A673 (cell line): ENCODE results near the gene BEGAIN.

Experiments used
- EZH2 ChIP-seq: fragments of 200-600 bp; sonication (generic); IDR thresholded peaks from 2 replicates; pipeline ENCODE4 v1.6.1; 2017; ENCODE audit warnings: borderline replicate concordance, low read depth, mild to moderate bottlenecking, mixed read lengths, antibody characterized with exemption, low read length; ENCODE audit not compliant: poor library complexity, severe bottlenecking
- TF ChIP-seq, protein P1 (sequence below): fragments of 300-800, 200-600 bp; sonication (generic); conservative IDR thresholded peaks from 2 replicates; pipeline ENCODE4 v1.5.1; 2017; ENCODE audit warnings: low read depth, mild to moderate bottlenecking, antibody characterized with exemption, low read length, moderate library complexity, mixed read lengths

DNA sequence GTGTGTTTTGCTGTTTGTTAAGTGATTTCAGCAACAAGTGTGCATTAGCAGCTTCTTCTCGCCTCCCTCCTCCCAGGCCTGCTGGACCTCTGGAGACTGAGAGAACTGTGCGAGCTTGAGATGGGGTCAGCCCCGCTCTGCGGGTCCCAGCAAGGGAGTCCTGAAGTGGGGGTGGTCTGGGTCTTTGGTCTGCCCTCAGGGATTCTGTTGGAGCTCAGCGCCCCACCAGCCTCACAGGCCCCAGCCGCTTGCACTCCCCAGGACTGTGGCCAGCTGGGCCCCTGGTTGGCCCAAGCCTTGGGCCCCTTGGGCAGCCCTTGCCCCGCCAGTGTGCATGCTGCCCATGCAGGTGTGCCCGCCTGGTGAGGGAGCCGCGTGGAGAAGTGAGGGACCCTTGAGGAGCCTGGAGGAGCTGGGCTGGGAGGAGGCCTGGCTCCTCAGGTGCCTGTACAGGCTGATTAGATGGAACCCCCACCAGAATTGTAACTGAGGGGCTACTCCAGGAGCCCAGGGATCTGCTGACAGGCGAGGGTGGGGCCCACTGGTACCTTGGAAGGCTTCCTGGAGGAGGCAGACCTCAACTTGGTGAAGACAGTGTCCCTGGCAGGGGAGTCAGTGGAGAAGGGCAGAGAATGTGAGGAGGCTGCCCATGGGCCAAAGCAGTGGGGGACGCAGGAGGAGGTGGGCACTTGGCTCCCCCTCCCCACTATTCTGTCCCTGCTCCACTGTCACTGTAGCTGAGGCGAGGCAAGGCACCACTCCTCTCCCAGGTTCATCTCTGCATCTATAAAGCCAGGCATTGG is 56.7 kb downstream of the BEGAIN start:
- TF ChIP-seq, protein P1, sequence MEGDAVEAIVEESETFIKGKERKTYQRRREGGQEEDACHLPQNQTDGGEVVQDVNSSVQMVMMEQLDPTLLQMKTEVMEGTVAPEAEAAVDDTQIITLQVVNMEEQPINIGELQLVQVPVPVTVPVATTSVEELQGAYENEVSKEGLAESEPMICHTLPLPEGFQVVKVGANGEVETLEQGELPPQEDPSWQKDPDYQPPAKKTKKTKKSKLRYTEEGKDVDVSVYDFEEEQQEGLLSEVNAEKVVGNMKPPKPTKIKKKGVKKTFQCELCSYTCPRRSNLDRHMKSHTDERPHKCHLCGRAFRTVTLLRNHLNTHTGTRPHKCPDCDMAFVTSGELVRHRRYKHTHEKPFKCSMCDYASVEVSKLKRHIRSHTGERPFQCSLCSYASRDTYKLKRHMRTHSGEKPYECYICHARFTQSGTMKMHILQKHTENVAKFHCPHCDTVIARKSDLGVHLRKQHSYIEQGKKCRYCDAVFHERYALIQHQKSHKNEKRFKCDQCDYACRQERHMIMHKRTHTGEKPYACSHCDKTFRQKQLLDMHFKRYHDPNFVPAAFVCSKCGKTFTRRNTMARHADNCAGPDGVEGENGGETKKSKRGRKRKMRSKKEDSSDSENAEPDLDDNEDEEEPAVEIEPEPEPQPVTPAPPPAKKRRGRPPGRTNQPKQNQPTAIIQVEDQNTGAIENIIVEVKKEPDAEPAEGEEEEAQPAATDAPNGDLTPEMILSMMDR: no peak
- TF ChIP-seq EZH2: no peak
